A549 (cell line): Measurements from ENCODE around the gene PUM2.

Experiments
- CBX8 ChIP-seq: fragments of 200-600 bp; sonication (generic); IDR thresholded peaks from 2 replicates; pipeline ENCODE4 v1.6.1; 2016
- USF2 ChIP-seq: fragments of 450-650 bp; IDR thresholded peaks from 2 replicates; pipeline ENCODE4 v1.6.1; 2014; ENCODE audit warnings: antibody characterized with exemption

- TF ChIP-seq CBX8 (no peak), USF2 (no peak)
These were observed 1.6 kb upstream of the PUM2 start for GRCh38 chr2:20352230-20352578.
